RKO (cell line): Measurements from ENCODE around the gene TDO2.
"Not testable (repeated sequence)": the region's sequence is repeated elsewhere in the genome, so short reads cannot be mapped to it uniquely, and the experiment has no call there.

Experiments
- DNase-seq: peaks from one replicate; pipeline ENCODE4 v3.0.0-alpha.2; 2016; ENCODE audit warnings: low spot score

Gene TDO2

GRCh38 chr4:155907556-155907955, 4.1 kb downstream of the TDO2 start:
- no peak for DNase-seq

- DNase-seq, result no peak
Observed at GRCh38 chr4:155908187-155909139, 5.0 kb downstream of the TDO2 start.

- DNase-seq, result no peak
Observed at GRCh38 chr4:155909615-155910226, 6.2 kb downstream of the TDO2 start.

GRCh38 chr4:155911905-155912304, 8.4 kb downstream of the TDO2 start:
- DNase-seq, result no peak

GRCh38 chr4:155914782-155915181, 11.3 kb downstream of the TDO2 start:
- DNase-seq, result no peak

- no peak for DNase-seq
Observed at GRCh38 chr4:155921597-155921996, 18.1 kb downstream of the TDO2 start.

- no peak for DNase-seq
Observed at GRCh38 chr4:155924637-155925036, 21.1 kb downstream of the TDO2 start.

- no peak for DNase-seq
Observed at GRCh38 chr4:155929833-155930232, 26.3 kb downstream of the TDO2 start.

GRCh38 chr4:155930330-155930729, 26.8 kb downstream of the TDO2 start:
- DNase-seq, result no peak

- DNase-seq, result no peak
Observed at GRCh38 chr4:155931634-155932033, 28.1 kb downstream of the TDO2 start.

- DNase-seq, result not testable (repeated sequence)
Observed at GRCh38 chr4:155934634-155935033, 31.1 kb downstream of the TDO2 start.

GRCh38 chr4:155935389-155935986, 32.0 kb downstream of the TDO2 start:
- no peak for DNase-seq

GRCh38 chr4:155941085-155941790, 37.7 kb downstream of the TDO2 start:
- no peak for DNase-seq

GRCh38 chr4:155941820-155942219, 38.3 kb downstream of the TDO2 start:
- DNase-seq, result no peak

- DNase-seq, result no peak
Observed at GRCh38 chr4:155943605-155944291, 40.3 kb downstream of the TDO2 start.

- no peak for DNase-seq
Observed at GRCh38 chr4:155944516-155944915, 41.0 kb downstream of the TDO2 start.

GRCh38 chr4:155946486-155946885, 43.0 kb downstream of the TDO2 start:
- DNase-seq, result no peak

- no peak for DNase-seq
Observed at GRCh38 chr4:155948541-155948940, 45.0 kb downstream of the TDO2 start.

GRCh38 chr4:155950461-155950860, 47.0 kb downstream of the TDO2 start:
- DNase-seq, result no peak

GRCh38 chr4:155952501-155952901, 49.0 kb downstream of the TDO2 start:
- DNase-seq, result no peak
